Parathyroid adenoma (tissue), 2 donors: ENCODE measurements around the gene ST6GALNAC3.

ENCODE experiments used
- H2AFZ ChIP-seq: fragments of 300-600 bp; sonication (generic); one replicate; pipeline ENCODE4 v1.7.0; 2017; ENCODE audit warnings: antibody characterized with exemption, mild to moderate bottlenecking
- H3K27ac ChIP-seq: fragments of 300-600 bp; sonication (generic); one replicate; pipeline ENCODE4 v1.7.0; 2017
- H3K27me3 ChIP-seq: fragments of 300-600 bp; sonication (generic); one replicate; pipeline ENCODE4 v1.7.0; 2017; ENCODE audit warnings: low read length; ENCODE audit not compliant: control insufficient read depth, insufficient read depth
- H3K36me3 ChIP-seq: fragments of 300-600 bp; sonication (generic); one replicate; pipeline ENCODE4 v1.7.0; 2017; ENCODE audit warnings: low read length; ENCODE audit not compliant: control insufficient read depth, insufficient read depth
- H3K4me1 ChIP-seq: fragments of 300-600 bp; sonication (generic); one replicate; pipeline ENCODE4 v1.7.0; 2017; ENCODE audit warnings: control low read depth
- H3K4me2 ChIP-seq: fragments of 300-600 bp; sonication (generic); one replicate; pipeline ENCODE4 v1.7.0; 2017; ENCODE audit warnings: low read length
- H3K4me3 ChIP-seq: fragments of 300-600 bp; sonication (generic); one replicate; pipeline ENCODE4 v1.7.0; 2017; ENCODE audit warnings: low read depth, low read length
- H3K79me2 ChIP-seq: fragments of 300-600 bp; sonication (generic); one replicate; pipeline ENCODE4 v1.7.0; 2017; ENCODE audit warnings: control low read depth
- H3K9ac ChIP-seq: fragments of 300-600 bp; sonication (generic); one replicate; pipeline ENCODE4 v1.7.0; 2017; ENCODE audit warnings: mild to moderate bottlenecking
- H3K9me3 ChIP-seq: fragments of 300-600 bp; sonication (generic); one replicate; pipeline ENCODE4 v1.7.0; 2017; ENCODE audit warnings: low read length; ENCODE audit not compliant: control insufficient read depth
- TF ChIP-seq, protein P1 (sequence below): fragments of 300-600 bp; sonication (generic); IDR thresholded peaks from one replicate; pipeline ENCODE4 v1.7.0; 2017; ENCODE audit warnings: antibody characterized with exemption, mild to moderate bottlenecking
- donor health status: primary hyperparathyroidism.

Gene ST6GALNAC3

DNA sequence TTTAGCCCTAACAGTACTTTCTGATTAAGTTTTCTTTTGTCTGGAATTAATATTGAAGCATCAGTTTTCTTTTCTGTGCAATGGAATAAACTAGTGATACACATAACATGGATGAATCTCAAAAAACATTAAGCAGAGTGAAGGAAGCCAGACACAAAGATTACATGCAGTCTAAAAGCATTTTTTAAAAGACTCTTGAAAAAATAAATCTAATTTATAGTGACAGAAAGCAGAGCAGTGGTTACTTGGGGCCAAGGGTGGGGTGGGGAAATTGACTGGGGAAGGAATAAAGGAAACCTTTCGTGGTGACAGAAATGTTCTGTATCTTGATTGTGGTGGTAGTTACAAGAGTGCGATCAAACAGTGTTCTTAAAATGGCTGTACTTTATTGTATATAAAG lies 20.2 kb upstream of the ST6GALNAC3 start:
- no peaks in the 10 kb centered on the region for H3K36me3 ChIP-seq
- H3K79me2 ChIP-seq: no peaks in the 10 kb centered on the region
- H3K4me2 ChIP-seq: no peak overlapping the region
- no peaks in the 10 kb centered on the region for H3K27me3 ChIP-seq
- no peaks in the 10 kb centered on the region for H3K4me1 ChIP-seq
- no peak overlapping the region for H2AFZ ChIP-seq
- TF ChIP-seq, protein P1, sequence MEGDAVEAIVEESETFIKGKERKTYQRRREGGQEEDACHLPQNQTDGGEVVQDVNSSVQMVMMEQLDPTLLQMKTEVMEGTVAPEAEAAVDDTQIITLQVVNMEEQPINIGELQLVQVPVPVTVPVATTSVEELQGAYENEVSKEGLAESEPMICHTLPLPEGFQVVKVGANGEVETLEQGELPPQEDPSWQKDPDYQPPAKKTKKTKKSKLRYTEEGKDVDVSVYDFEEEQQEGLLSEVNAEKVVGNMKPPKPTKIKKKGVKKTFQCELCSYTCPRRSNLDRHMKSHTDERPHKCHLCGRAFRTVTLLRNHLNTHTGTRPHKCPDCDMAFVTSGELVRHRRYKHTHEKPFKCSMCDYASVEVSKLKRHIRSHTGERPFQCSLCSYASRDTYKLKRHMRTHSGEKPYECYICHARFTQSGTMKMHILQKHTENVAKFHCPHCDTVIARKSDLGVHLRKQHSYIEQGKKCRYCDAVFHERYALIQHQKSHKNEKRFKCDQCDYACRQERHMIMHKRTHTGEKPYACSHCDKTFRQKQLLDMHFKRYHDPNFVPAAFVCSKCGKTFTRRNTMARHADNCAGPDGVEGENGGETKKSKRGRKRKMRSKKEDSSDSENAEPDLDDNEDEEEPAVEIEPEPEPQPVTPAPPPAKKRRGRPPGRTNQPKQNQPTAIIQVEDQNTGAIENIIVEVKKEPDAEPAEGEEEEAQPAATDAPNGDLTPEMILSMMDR: no peak
- no peak overlapping the region for H3K9ac ChIP-seq
- H3K27ac ChIP-seq: no peak overlapping the region
- H3K9me3 ChIP-seq: no peaks in the 10 kb centered on the region
- H3K4me3 ChIP-seq: no peak overlapping the region

DNA sequence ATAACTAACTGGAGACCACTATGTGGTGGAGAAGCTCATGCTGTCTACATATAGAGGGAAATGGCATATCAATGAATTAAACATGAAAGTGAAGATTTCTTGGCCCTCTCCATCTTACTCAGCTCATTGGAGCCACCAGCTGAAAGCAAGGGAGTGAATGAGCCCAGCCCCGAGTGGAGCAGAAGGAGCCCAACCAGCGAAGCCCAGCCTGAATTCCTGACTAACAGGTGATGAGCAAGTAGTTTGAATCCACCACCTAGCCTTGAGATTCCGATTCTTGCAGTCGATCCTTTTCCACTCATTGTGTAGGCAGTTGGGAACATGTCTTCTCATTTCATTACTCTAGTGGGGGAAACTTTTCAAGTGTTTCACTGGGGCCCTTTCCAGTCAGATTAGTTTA lies 18.6 kb upstream of the ST6GALNAC3 start:
- Histone ChIP-seq H3K36me3 (no peaks in the 10 kb centered on the region), H3K9ac (no peak overlapping the region)
- TF ChIP-seq, protein P1: no peak

DNA sequence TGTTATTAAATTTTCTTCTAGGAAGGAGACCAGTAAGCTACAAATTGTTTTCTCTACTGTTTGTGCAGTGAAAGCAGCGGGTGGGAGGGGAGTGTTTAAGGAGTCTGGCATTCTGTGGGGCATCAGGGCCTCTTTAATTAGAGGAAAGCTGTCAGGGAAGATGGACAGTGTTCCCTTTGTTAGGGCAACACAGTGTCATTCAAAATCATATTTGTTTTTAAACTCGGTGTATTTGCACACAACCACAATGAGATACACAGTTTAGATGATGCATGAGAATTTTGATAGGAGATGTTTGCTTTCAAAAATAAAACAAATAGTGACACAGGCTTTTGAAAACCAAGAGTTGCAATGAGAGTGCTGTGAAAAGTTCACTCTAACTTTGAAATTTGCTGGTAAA lies 15.1 kb upstream of the ST6GALNAC3 start:
- Histone ChIP-seq H3K79me2 (no peaks in the 10 kb centered on the region), H2AFZ (no peak overlapping the region), H3K9ac (no peak overlapping the region), H3K4me3 (no peak overlapping the region), H3K4me2 (no peak overlapping the region), H3K27me3 (no peaks in the 10 kb centered on the region), H3K4me1 (no peaks in the 10 kb centered on the region), H3K9me3 (no peaks in the 10 kb centered on the region), H3K27ac (no peak overlapping the region), H3K36me3 (no peaks in the 10 kb centered on the region)
- TF ChIP-seq, protein P1: no peak

More for the DNA sequence above, 18.6 kb upstream of the ST6GALNAC3 start:
- H3K4me3 ChIP-seq: no peak overlapping the region
- H3K79me2 ChIP-seq: no peaks in the 10 kb centered on the region
- H3K27me3 ChIP-seq: no peaks in the 10 kb centered on the region
- H3K4me1 ChIP-seq: no peaks in the 10 kb centered on the region
- no peak overlapping the region for H3K27ac ChIP-seq
- H3K4me2 ChIP-seq: no peak overlapping the region
- H3K9me3 ChIP-seq: no peaks in the 10 kb centered on the region
- no peak overlapping the region for H2AFZ ChIP-seq

DNA sequence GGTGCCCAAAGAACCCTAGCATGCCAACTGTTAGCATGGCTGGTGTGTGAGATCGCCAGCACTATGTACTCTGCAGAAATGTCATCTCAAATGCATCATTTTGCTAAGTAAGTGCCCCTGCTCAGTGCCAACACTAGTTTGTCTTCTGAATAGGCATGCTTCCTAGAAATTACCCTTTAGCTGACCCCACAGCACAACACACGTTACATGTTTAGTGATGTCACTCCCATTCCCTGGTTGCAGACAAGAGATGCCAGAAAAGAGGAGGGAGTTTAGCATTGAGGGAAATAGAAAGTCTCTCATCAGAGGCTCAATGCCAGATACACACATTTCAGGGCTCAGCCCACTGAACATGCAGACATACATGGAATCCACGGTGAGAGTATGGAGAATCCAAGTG lies 9.3 kb upstream of the ST6GALNAC3 start:
- TF ChIP-seq, protein P1: no peak
- Histone ChIP-seq H3K9ac (no peak overlapping the region), H3K27ac (no peak overlapping the region), H3K79me2 (no peaks in the 10 kb centered on the region), H3K4me1 (no peaks in the 10 kb centered on the region), H3K4me3 (no peak overlapping the region), H3K9me3 (no peaks in the 10 kb centered on the region), H2AFZ (no peak overlapping the region), H3K4me2 (no peak overlapping the region), H3K27me3 (no peaks in the 10 kb centered on the region), H3K36me3 (no peaks in the 10 kb centered on the region)

DNA sequence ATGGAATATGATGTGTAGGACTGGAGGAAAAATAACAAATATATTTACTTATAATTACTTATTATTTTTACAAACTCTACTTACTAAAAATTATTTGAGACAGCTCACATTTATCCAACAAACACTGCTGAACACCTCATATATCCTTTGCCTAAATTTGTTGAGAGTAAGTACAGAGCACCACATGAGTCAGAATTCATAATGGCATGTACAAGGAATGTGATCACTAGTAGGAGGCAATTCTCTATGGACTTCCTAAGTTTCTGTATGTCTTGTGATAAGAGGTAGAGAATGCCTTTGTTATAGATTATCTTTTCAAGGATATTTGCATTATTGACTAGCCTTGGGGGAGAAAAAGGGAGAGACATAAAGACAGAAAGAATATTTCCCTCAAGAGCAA lies 8.2 kb upstream of the ST6GALNAC3 start:
- H3K9me3 ChIP-seq: no peaks in the 10 kb centered on the region
- H3K27ac ChIP-seq: no peak overlapping the region
- no peak overlapping the region for H3K4me2 ChIP-seq
- no peaks in the 10 kb centered on the region for H3K27me3 ChIP-seq
- no peaks in the 10 kb centered on the region for H3K4me1 ChIP-seq
- H2AFZ ChIP-seq: no peak overlapping the region
- no peak overlapping the region for H3K4me3 ChIP-seq
- no peak overlapping the region for H3K9ac ChIP-seq
- no peaks in the 10 kb centered on the region for H3K36me3 ChIP-seq
- no peaks in the 10 kb centered on the region for H3K79me2 ChIP-seq
- TF ChIP-seq, protein P1: no peak
